HepG2 (cell line): ENCODE measurements around the gene GDI1. TPM values are rescaled to one million over a fixed set of nuclear protein-coding genes. Genes with fewer than 3 reads are reported as not detected.

Experiments used
- CAMTA2 ChIP-seq: sonication (generic); formaldehyde crosslinking; IDR thresholded peaks from 2 replicates; pipeline ENCODE4 v1.4.0; 2020; ENCODE audit warnings: mild to moderate bottlenecking, missing genetic modification reagents, borderline replicate concordance
- CC2D1A ChIP-seq: sonication (generic); formaldehyde crosslinking; IDR thresholded peaks from 2 replicates; pipeline ENCODE4 v1.8.1; 2023; ENCODE audit warnings: mild to moderate bottlenecking, missing genetic modification reagents
- ELF3 ChIP-seq: IDR thresholded peaks from 2 replicates; pipeline ENCODE4 v1.6.1; 2016; ENCODE audit warnings: missing genetic modification reagents, missing compliant biosample characterization
- ERF ChIP-seq: IDR thresholded peaks from 2 replicates; pipeline ENCODE4 v1.6.1; 2018; ENCODE audit warnings: missing biosample characterization, missing genetic modification reagents
- GFI1 ChIP-seq: sonication (generic); formaldehyde crosslinking; IDR thresholded peaks from 2 replicates; pipeline ENCODE4 v1.5.0; 2020; ENCODE audit warnings: missing genetic modification reagents, mild to moderate bottlenecking, borderline replicate concordance
- HDAC6 ChIP-seq: fragments of 200-600 bp; sonication (generic); IDR thresholded peaks from 2 replicates; pipeline ENCODE4 v1.7.0; 2017; ENCODE audit warnings: mild to moderate bottlenecking, antibody characterized with exemption, low read length, low read depth
- HMGA1 ChIP-seq: sonication (generic); formaldehyde crosslinking; conservative IDR thresholded peaks from 2 replicates; pipeline ENCODE4 v1.4.0; 2020; ENCODE audit warnings: missing genetic modification reagents
- HOXA3 ChIP-seq: sonication (generic); formaldehyde crosslinking; IDR thresholded peaks from 2 replicates; pipeline ENCODE4 v1.5.0; 2020; ENCODE audit warnings: missing genetic modification reagents
- NFRKB ChIP-seq: fragments of 450-650 bp; IDR thresholded peaks from 2 replicates; pipeline ENCODE4 v1.6.1; 2017
- NR2F2 ChIP-seq: IDR thresholded peaks from 2 replicates; pipeline ENCODE4 v1.6.1; 2012; ENCODE audit warnings: low read depth, inconsistent platforms, borderline replicate concordance
- SRSF9 ChIP-seq: fragments of 200-400 bp; formaldehyde crosslinking; IDR thresholded peaks from 2 replicates; pipeline ENCODE4 v1.6.1; 2018; ENCODE audit warnings: borderline replicate concordance, mild to moderate bottlenecking, low read depth, low read length; ENCODE audit not compliant: insufficient read depth, poor library complexity, severe bottlenecking
- TBX2 ChIP-seq: sonication (generic); formaldehyde crosslinking; IDR thresholded peaks from 2 replicates; pipeline ENCODE4 v1.5.0; 2020; ENCODE audit warnings: missing genetic modification reagents, mild to moderate bottlenecking, borderline replicate concordance
- TEAD2 ChIP-seq: sonication (generic); formaldehyde crosslinking; IDR thresholded peaks from 2 replicates; pipeline ENCODE4 v1.9.0; 2021; ENCODE audit warnings: missing genetic modification reagents
- ZBTB20 ChIP-seq: sonication (generic); formaldehyde crosslinking; IDR thresholded peaks from 2 replicates; pipeline ENCODE4 v1.8.1; 2023; ENCODE audit warnings: missing genetic modification reagents, low read depth, mild to moderate bottlenecking, borderline replicate concordance
- ZFP37 ChIP-seq: sonication (generic); formaldehyde crosslinking; IDR thresholded peaks from 2 replicates; pipeline ENCODE4 v1.4.0; 2020; ENCODE audit warnings: missing genetic modification reagents, borderline replicate concordance
- ZMYM2 ChIP-seq: sonication (generic); formaldehyde crosslinking; IDR thresholded peaks from 2 replicates; pipeline ENCODE4 v1.8.0; 2022; ENCODE audit warnings: mild to moderate bottlenecking, missing genetic modification reagents
- ZNF12 ChIP-seq: sonication (generic); formaldehyde crosslinking; IDR thresholded peaks from 2 replicates; pipeline ENCODE4 v1.5.0; 2020; ENCODE audit warnings: missing genetic modification reagents
- ZNF121 ChIP-seq: sonication (generic); formaldehyde crosslinking; IDR thresholded peaks from 2 replicates; pipeline ENCODE4 v1.5.0; 2020; ENCODE audit warnings: mild to moderate bottlenecking, missing genetic modification reagents
- ZNF160 ChIP-seq: sonication (generic); formaldehyde crosslinking; IDR thresholded peaks from 2 replicates; pipeline ENCODE4 v1.8.0; 2022; ENCODE audit warnings: mild to moderate bottlenecking, inconsistent platforms, missing genetic modification reagents
- ZNF235 ChIP-seq: sonication (generic); formaldehyde crosslinking; IDR thresholded peaks from 2 replicates; pipeline ENCODE4 v1.8.1; 2023; ENCODE audit warnings: mild to moderate bottlenecking, missing genetic modification reagents, borderline replicate concordance
- ZNF292 ChIP-seq: sonication (generic); formaldehyde crosslinking; IDR thresholded peaks from 2 replicates; pipeline ENCODE4 v1.8.1; 2022; ENCODE audit warnings: mild to moderate bottlenecking, low read depth, missing genetic modification reagents, borderline replicate concordance
- ZNF335 ChIP-seq: sonication (generic); formaldehyde crosslinking; IDR thresholded peaks from 2 replicates; pipeline ENCODE4 v1.4.0; 2020; ENCODE audit warnings: missing genetic modification reagents
- ZNF337 ChIP-seq: sonication (generic); formaldehyde crosslinking; IDR thresholded peaks from 2 replicates; pipeline ENCODE4 v1.5.1; 2020; ENCODE audit warnings: missing genetic modification reagents, low read depth, mild to moderate bottlenecking, borderline replicate concordance
- ZNF44 ChIP-seq: sonication (generic); formaldehyde crosslinking; IDR thresholded peaks from 2 replicates; pipeline ENCODE4 v1.5.1; 2020; ENCODE audit warnings: mild to moderate bottlenecking, missing genetic modification reagents
- ZNF607 ChIP-seq: sonication (generic); formaldehyde crosslinking; IDR thresholded peaks from 2 replicates; pipeline ENCODE4 v1.5.1; 2020; ENCODE audit warnings: missing genetic modification reagents, mild to moderate bottlenecking, borderline replicate concordance
- polyA plus RNA-seq, 8 experiments: library from polyadenylated mRNA; depleted of rRNA in 3 of 8; stranded (reverse) in 7 of 8; unstranded in 1 of 8; fragments of >200 nt; fragmentation: Illumina TruSeq in 4 of 8; extraction: Trizol in 4 of 8; gene quantifications; 2 replicates each; pipeline versions ENCODE4 v1.2.1 to v1.2.3, GENCODE V29; 2011 to 2016; ENCODE audit warnings: low read depth in 4 of 8, missing spikeins in 1 of 8, mixed read lengths in 1 of 8; ENCODE audit not compliant: insufficient read depth in 1 of 8
- total RNA-seq, 5 experiments: library from RNA; depleted of rRNA; stranded (reverse); fragments of >200 nt; fragmentation: Illumina TruSeq; extraction: Trizol; gene quantifications; 2 replicates each; pipeline ENCODE4 v1.2.3, GENCODE V29; 2016; ENCODE audit warnings: low read depth in 1 of 5
- TF ChIP-seq, protein P1 (sequence below): sonication (generic); formaldehyde crosslinking; IDR thresholded peaks from 2 replicates; pipeline ENCODE4 v1.8.1; 2023; ENCODE audit warnings: missing genetic modification reagents, inconsistent platforms, borderline replicate concordance
- TF ChIP-seq, protein P2 (sequence below): sonication (generic); formaldehyde crosslinking; IDR thresholded peaks from 2 replicates; pipeline ENCODE4 v1.4.0; 2020; ENCODE audit warnings: low read depth, mild to moderate bottlenecking, missing genetic modification reagents
- TF ChIP-seq, protein P3 (sequence below): sonication (generic); formaldehyde crosslinking; IDR thresholded peaks from 2 replicates; pipeline ENCODE4 v1.4.0; 2020; ENCODE audit warnings: mild to moderate bottlenecking, missing genetic modification reagents

Gene GDI1
- total and polyA plus RNA-seq, 2 of the 13 experiments (the other 11 are each of a cell fraction or from before 2014, with no cell fraction given), result 17.4 to 105 TPM

DNA sequence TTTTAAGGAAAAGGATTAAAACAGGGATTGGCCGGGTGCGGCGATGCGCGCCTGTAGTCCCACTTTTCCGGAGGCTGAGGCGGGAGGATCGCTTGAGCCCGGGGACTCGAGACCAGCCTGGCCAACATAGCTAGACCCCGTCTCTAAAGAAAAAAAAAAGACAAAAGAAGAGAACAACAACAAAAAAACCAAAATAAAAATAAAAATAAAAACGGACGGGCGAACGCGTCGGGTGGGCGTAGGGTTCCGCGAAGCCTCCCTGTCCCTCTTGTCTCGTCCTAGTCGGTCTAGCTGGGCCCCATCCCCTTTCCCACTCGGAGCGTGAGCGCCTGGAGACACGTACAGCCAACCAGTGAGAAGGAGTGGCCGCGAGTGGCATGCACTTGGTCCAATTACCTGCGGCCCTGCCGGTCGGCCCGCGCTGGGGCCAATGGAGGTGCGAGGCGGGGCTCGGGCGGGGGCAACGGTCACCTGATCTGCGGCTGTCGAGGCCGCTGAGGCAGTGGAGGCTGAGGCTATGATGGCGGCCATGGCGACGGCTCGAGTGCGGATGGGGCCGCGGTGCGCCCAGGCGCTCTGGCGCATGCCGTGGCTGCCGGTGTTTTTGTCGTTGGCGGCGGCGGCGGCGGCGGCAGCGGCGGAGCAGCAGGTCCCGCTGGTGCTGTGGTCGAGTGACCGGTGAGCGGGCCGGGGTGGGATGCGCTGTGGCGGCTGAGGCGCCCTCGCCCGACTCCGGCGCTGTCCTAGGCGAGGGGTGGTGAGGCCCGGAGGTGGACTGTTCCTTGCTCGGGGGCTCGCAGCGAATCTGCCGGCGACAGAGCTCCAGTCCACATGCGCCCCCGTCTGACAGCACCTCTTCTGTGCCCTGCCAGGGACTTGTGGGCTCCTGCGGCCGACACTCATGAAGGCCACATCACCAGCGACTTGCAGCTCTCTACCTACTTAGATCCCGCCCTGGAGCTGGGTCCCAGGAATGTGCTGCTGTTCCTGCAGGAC is 8.5 kb upstream of the GDI1 start, which contains the start of gene ATP6AP1 (continued):
- TF ChIP-seq NR2F2 (no peak), ZBTB20 (CRISPR knock-in tag) (no peak), ZNF292 (CRISPR knock-in tag) (no peak), HMGA1 (CRISPR knock-in tag) (no peak), ELF3 (CRISPR knock-in tag) (no peak), TEAD2 (CRISPR knock-in tag) (no peak), ZNF12 (CRISPR knock-in tag) (no peak), ZNF607 (CRISPR knock-in tag) (no peak), ZNF160 (CRISPR knock-in tag) (0 out of 2 replicates have a peak, but pooled peaks have one; percentile 55), GFI1 (no peak), HOXA3 (CRISPR knock-in tag) (peak; percentile 75), ZMYM2 (CRISPR knock-in tag) (no peak), CC2D1A (no peak), NFRKB (no peak), ZNF337 (CRISPR knock-in tag) (no peak), HDAC6 (no peak), ZNF44 (CRISPR knock-in tag) (no peak), ZFP37 (CRISPR knock-in tag) (no peak), TBX2 (CRISPR knock-in tag) (peak; percentile 35; the same call in 1 of the 2 replicates), CAMTA2 (CRISPR knock-in tag) (no peak), ZNF121 (peak; percentile 91), ZNF235 (CRISPR knock-in tag) (peak; percentile 69; the same call in 1 of the 2 replicates), ERF (peak; percentile 44; the same call in 1 of the 2 replicates), ZNF335 (CRISPR knock-in tag) (no peak), SRSF9 (no peak)
- TF ChIP-seq, protein P1, sequence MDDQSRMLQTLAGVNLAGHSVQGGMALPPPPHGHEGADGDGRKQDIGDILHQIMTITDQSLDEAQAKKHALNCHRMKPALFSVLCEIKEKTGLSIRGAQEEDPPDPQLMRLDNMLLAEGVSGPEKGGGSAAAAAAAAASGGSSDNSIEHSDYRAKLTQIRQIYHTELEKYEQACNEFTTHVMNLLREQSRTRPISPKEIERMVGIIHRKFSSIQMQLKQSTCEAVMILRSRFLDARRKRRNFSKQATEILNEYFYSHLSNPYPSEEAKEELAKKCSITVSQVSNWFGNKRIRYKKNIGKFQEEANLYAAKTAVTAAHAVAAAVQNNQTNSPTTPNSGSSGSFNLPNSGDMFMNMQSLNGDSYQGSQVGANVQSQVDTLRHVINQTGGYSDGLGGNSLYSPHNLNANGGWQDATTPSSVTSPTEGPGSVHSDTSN (CRISPR knock-in tag), result 0 out of 2 replicates have a peak, but pooled peaks have one; percentile 78
- TF ChIP-seq, protein P2, sequence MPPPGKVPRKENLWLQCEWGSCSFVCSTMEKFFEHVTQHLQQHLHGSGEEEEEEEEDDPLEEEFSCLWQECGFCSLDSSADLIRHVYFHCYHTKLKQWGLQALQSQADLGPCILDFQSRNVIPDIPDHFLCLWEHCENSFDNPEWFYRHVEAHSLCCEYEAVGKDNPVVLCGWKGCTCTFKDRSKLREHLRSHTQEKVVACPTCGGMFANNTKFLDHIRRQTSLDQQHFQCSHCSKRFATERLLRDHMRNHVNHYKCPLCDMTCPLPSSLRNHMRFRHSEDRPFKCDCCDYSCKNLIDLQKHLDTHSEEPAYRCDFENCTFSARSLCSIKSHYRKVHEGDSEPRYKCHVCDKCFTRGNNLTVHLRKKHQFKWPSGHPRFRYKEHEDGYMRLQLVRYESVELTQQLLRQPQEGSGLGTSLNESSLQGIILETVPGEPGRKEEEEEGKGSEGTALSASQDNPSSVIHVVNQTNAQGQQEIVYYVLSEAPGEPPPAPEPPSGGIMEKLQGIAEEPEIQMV (CRISPR knock-in tag), result no peak
- TF ChIP-seq, protein P3, sequence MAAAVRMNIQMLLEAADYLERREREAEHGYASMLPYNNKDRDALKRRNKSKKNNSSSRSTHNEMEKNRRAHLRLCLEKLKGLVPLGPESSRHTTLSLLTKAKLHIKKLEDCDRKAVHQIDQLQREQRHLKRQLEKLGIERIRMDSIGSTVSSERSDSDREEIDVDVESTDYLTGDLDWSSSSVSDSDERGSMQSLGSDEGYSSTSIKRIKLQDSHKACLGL (CRISPR knock-in tag), result peak; percentile 68; the same call in 1 of the 2 replicates
